Smooth muscle cell (in vitro differentiated cells): Measurements from ENCODE around the gene RPL19. TPM values are rescaled to one million over a fixed set of nuclear protein-coding genes. Genes with fewer than 3 reads are reported as not detected.

ENCODE experiments used
- DNase-seq: peaks from one replicate; lab custom pipeline; 2025; ENCODE audit not compliant: unreplicated experiment; lab: John Stamatoyannopoulos, UW
- H2AFZ ChIP-seq: fragments of 200-600 bp; sonication (generic); 2 replicates; pipeline ENCODE4 v1.6.0; 2016; ENCODE audit warnings: antibody characterized with exemption, low read depth, mild to moderate bottlenecking
- H3F3A ChIP-seq: fragments of 200-600 bp; sonication (generic); 2 replicates; pipeline ENCODE4 v1.6.0; 2017; ENCODE audit warnings: antibody characterized with exemption, low read depth
- H3K27ac ChIP-seq: fragments of 200-600 bp; sonication (generic); 2 replicates; pipeline ENCODE4 v1.5.1; 2016; ENCODE audit warnings: low read depth, mild to moderate bottlenecking
- H3K27me3 ChIP-seq: fragments of 200-600 bp; sonication (generic); 2 replicates; pipeline ENCODE4 v1.6.1; 2016; ENCODE audit warnings: low read depth, mild to moderate bottlenecking
- H3K36me3 ChIP-seq: fragments of 200-600 bp; sonication (generic); 2 replicates; pipeline ENCODE4 v1.5.1; 2016; ENCODE audit warnings: low read depth
- H3K4me1 ChIP-seq: fragments of 200-600 bp; sonication (generic); 2 replicates; pipeline ENCODE4 v1.5.1; 2016; ENCODE audit warnings: low read depth
- H3K4me2 ChIP-seq: fragments of 200-600 bp; sonication (generic); 2 replicates; pipeline ENCODE4 v1.6.0; 2016; ENCODE audit warnings: mild to moderate bottlenecking
- H3K4me3 ChIP-seq: fragments of 200-600 bp; sonication (generic); 2 replicates; pipeline ENCODE4 v1.5.1; 2016; ENCODE audit warnings: mild to moderate bottlenecking
- H3K79me2 ChIP-seq: fragments of 200-600 bp; sonication (generic); 2 replicates; pipeline ENCODE4 v1.6.0; 2016; ENCODE audit warnings: low read depth, mild to moderate bottlenecking
- H3K9ac ChIP-seq: fragments of 200-600 bp; sonication (generic); 2 replicates; pipeline ENCODE4 v1.6.0; 2016; ENCODE audit warnings: low read depth
- H3K9me3 ChIP-seq: fragments of 200-600 bp; sonication (generic); replicated peaks from 2 replicates; pipeline ENCODE4 v1.5.1; 2016; ENCODE audit warnings: low read depth
- H4K20me1 ChIP-seq: fragments of 200-600 bp; sonication (generic); 2 replicates; pipeline ENCODE4 v1.6.0; 2016; ENCODE audit warnings: low read depth
- WGBS: methylation state at CpG from one replicate; pipeline ENCODE4 v1.1.7; 2016; ENCODE audit warnings: low lambda C conversion rate; 5-methylcytosine and 5-hydroxymethylcytosine counted together
- polyA plus RNA-seq: library from polyadenylated mRNA; unstranded; fragments of >200 nt; fragmentation: Nextera tagmentation; extraction: Ambion mirVana; gene quantifications from 2 replicates; pipeline ENCODE4 v1.2.1, GENCODE V29; 2016
- total RNA-seq: library from RNA; depleted of rRNA; stranded (reverse); fragments of >200 nt; gene quantifications from 2 replicates; pipeline ENCODE4 v1.2.3, GENCODE V29; 2014
- TF ChIP-seq, protein P1 (sequence below): fragments of 200-600 bp; sonication (generic); IDR thresholded peaks from 2 replicates; pipeline ENCODE4 v1.5.1; 2017; ENCODE audit warnings: borderline replicate concordance, mild to moderate bottlenecking, antibody characterized with exemption; ENCODE audit not compliant: insufficient read depth, poor library complexity, severe bottlenecking

RPL19 gene
- total and polyA plus RNA-seq, 2 experiments from 2014 or later: 818 to 2,675 TPM

DNA sequence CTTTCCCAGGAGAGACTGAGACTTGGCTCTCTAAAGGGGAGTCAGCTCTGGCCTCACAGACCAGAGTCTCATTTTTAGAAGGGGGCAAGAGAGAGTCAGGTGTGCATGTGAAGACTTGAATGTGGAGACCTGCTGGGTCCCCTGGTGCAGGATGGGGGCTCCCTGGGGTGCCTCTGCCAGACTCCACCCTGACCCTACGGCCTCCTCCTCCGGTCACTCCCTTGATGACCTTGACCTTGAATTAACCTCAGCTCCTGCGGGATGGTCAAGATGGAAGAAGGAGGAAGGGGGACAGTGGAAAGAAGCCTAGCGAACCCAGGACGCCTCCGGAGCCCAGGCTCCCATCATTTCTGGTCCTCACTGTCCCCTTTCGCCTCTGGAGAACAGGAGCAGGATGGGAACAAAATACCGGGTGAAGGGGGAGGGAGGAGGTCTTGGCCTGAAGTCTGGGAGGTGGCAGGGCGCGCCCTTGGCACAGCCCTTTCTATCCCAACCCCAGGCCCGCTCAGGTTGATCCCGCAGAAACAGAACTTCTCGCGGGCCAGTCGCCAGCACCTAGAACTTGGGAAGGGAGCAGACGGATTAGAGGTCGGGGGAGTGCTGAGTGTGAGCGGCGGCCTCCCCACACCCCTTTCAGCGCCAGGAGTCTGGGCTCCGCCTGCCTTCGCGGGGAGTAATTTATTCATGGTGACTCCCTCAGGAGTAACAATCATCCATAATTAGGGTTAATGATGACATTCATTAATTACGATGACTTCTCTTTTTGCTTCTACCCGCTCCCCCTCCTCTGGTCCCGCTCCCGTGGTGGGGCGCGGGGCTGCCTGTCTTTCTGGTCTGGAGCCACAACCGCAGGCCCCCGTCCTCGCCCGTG lies 24.1 kb downstream of the RPL19 start:
- no peaks in the 10 kb centered on the region for H4K20me1 ChIP-seq
- H3K9ac ChIP-seq: no peak overlapping the region
- H3K27ac ChIP-seq: no peak overlapping the region
- H3K4me3 ChIP-seq: no peak overlapping the region
- H3K9me3 ChIP-seq: no peaks in the 10 kb centered on the region
- H3F3A ChIP-seq: no peaks in the 10 kb centered on the region
- peaks cover 18% of the 10 kb centered on the region for H3K4me1 ChIP-seq
- peak overlapping the region; percentile 85 for H3K4me2 ChIP-seq
- DNase-seq: no peak
- WGBS: 25% methylated on average over 33 of the region's 33 CpGs
- H2AFZ ChIP-seq: no peak overlapping the region
- H3K79me2 ChIP-seq: no peaks in the 10 kb centered on the region
- peaks cover 54% of the 10 kb centered on the region for H3K27me3 ChIP-seq
- TF ChIP-seq, protein P1, sequence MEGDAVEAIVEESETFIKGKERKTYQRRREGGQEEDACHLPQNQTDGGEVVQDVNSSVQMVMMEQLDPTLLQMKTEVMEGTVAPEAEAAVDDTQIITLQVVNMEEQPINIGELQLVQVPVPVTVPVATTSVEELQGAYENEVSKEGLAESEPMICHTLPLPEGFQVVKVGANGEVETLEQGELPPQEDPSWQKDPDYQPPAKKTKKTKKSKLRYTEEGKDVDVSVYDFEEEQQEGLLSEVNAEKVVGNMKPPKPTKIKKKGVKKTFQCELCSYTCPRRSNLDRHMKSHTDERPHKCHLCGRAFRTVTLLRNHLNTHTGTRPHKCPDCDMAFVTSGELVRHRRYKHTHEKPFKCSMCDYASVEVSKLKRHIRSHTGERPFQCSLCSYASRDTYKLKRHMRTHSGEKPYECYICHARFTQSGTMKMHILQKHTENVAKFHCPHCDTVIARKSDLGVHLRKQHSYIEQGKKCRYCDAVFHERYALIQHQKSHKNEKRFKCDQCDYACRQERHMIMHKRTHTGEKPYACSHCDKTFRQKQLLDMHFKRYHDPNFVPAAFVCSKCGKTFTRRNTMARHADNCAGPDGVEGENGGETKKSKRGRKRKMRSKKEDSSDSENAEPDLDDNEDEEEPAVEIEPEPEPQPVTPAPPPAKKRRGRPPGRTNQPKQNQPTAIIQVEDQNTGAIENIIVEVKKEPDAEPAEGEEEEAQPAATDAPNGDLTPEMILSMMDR: no peak
- no peaks in the 10 kb centered on the region for H3K36me3 ChIP-seq

DNA sequence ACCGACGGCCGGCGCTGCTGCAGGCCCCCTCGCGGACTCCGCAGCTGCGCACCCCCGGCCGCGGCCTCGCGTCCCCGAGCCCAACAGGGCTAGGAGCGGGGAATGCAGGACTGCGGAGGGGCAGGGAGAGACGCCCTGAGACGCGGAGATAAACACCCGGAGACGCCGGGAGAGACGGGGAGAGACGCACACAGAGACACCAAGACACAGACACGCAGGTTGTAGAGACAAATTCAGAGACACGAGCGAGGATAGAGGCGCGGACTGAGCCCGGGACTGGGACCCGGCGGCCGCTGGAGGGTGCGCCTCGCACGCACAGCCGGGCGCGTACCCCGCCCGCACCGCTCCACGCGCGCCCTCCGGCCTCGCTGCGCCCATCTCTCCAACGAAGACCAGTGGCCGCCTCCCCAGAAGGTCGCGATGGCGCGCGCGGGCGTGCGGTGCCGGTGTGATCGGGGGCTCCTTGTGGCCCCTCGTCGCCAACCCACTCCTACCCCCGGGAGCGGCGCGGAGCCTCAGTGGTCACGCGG lies 24.8 kb downstream of the RPL19 start:
- WGBS: 3% methylated on average over 43 of the region's 68 CpGs
- Histone ChIP-seq H3K9me3 (no peaks in the 10 kb centered on the region), H4K20me1 (no peaks in the 10 kb centered on the region), H3K4me3 (peak overlapping the region; percentile 48), H3K4me1 (peaks cover 18% of the 10 kb centered on the region), H3K9ac (no peak overlapping the region), H2AFZ (no peak overlapping the region), H3K79me2 (no peaks in the 10 kb centered on the region), H3K27ac (no peak overlapping the region), H3F3A (no peaks in the 10 kb centered on the region), H3K27me3 (peaks cover 47% of the 10 kb centered on the region), H3K4me2 (peak overlapping the region; percentile 85), H3K36me3 (no peaks in the 10 kb centered on the region)
- DNase-seq: no peak
- TF ChIP-seq, protein P1: no peak

DNA sequence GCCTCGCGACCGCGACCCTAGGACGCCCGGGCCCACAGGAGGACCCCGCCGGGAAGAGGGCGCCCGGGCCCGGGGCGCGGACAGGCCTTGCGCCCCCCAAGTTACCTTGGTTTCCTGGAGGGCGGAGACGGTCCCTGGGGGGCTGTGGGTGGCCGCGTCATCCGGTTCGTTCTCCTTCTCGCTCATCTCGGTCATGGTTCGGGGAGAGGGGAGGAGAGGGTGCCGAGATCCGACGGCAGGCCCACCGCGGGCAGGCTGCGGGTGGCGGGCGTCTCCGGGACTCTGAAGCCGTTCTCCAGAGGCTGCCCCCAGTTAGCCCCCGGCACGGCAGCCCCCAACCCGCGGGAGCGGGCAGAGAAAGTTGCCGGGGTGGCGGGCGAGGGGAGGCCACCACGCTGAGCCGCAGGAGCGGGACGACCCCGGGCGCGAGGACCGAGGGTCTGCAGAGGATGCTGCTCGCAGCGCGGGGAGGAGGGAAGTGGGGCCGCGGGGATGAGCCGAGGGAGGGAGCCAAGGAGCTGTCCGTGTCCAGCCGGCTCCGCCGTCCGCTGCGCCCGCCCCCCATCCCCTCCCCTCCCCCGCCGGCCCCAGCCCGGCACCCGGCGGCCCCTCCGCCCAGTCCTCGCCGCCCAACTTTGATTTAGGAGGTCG lies 25.4 kb downstream of the RPL19 start, which contains the start of gene STAC2:
STAC2 (minus strand) TSS at position 638 of the 651 bp plus-strand sequence; CDS start at position 195, 443 bp downstream.
- TF ChIP-seq, protein P1: no peak
- Histone ChIP-seq H3K4me3 (peak within 1 kb of the TSS; percentile 48), H3K27me3 (peaks cover 47% of the 10 kb centered on the region), H2AFZ (no peak within 1 kb of the TSS), H4K20me1 (no peaks in the 10 kb centered on the region), H3K9ac (no peak within 1 kb of the TSS), H3K27ac (no peak within 1 kb of the TSS), H3F3A (no peaks in the 10 kb centered on the region), H3K4me1 (peaks cover 18% of the 10 kb centered on the region), H3K9me3 (no peaks in the 10 kb centered on the region), H3K4me2 (peak within 1 kb of the TSS; percentile 85), H3K36me3 (no peaks in the 10 kb centered on the region), H3K79me2 (no peaks in the 10 kb centered on the region)
- no peak for DNase-seq
- WGBS: 4% methylated on average over 29 of the region's 71 CpGs
